Neural cell (in vitro differentiated cells): Measurements from ENCODE around the gene GLI3.

Source experiments
- CTCF ChIP-seq: fragments of 450-650 bp; IDR thresholded peaks from 2 replicates; pipeline ENCODE4 v1.5.1; 2014; ENCODE audit warnings: antibody characterized with exemption, mild to moderate bottlenecking, moderate library complexity; ENCODE audit not compliant: poor library complexity, severe bottlenecking
- EZH2 ChIP-seq: fragments of 200-600, 300-800 bp; shearing (Covaris generic), sonication (generic); IDR thresholded peaks from 2 replicates; pipeline ENCODE4 v1.6.1; 2014; ENCODE audit warnings: antibody characterized with exemption, low read length, borderline replicate concordance, mild to moderate bottlenecking; ENCODE audit not compliant: insufficient read depth, poor library complexity, severe bottlenecking
- POLR2AphosphoS5 ChIP-seq: IDR thresholded peaks from 2 replicates; pipeline ENCODE4 v1.6.1; 2012
- RAD21 ChIP-seq: fragments of 450-650 bp; conservative IDR thresholded peaks from 2 replicates; pipeline ENCODE4 v1.6.1; 2014; ENCODE audit warnings: antibody characterized with exemption, mild to moderate bottlenecking, moderate library complexity
- SMC3 ChIP-seq: fragments of 450-650 bp; conservative IDR thresholded peaks from 2 replicates; pipeline ENCODE4 v1.6.1; 2014; ENCODE audit warnings: antibody characterized with exemption, mild to moderate bottlenecking, moderate library complexity; ENCODE audit not compliant: poor library complexity
- TAF1 ChIP-seq: IDR thresholded peaks from 2 replicates; pipeline ENCODE4 v1.6.1; 2012; ENCODE audit warnings: low read depth

GRCh38 chr7:42217548-42217947 is 19.5 kb downstream of the GLI3 start:
- TF ChIP-seq CTCF (no peak), RAD21 (no peak), POLR2AphosphoS5 (no peak), SMC3 (no peak), TAF1 (no peak), EZH2 (no peak)
